Endothelial cell of umbilical vein (primary cell): ENCODE data around the gene EDAR. TPM values are rescaled to one million over a fixed set of nuclear protein-coding genes. Genes with fewer than 3 reads are reported as not detected.

ENCODE experiments used
- BruUV-seq: library from RNA; stranded (reverse); fragments of 400-500 nt; replicated peaks from 2 replicates; lab custom pipeline; 2021; lab: Mats Ljungman, UMichigan
- CTCF ChIA-PET: fragments of 300-600, 350-600 bp; sonication (Branson Sonifier 250); formaldehyde crosslinking; loops from one replicate; lab custom pipeline; 2021; ENCODE audit warnings: antibody characterized with exemption, inconsistent platforms; lab: Charles Lee
- POLR2A ChIA-PET: fragments of 300-600, 350-600 bp; sonication (Branson Sonifier 250); formaldehyde crosslinking; loops from one replicate; lab custom pipeline; 2021; ENCODE audit warnings: antibody characterized with exemption, inconsistent platforms; lab: Charles Lee
- DNase-seq: peaks from one replicate; pipeline ENCODE4 v3.0.0-alpha.2; 2011; ENCODE audit warnings: low read depth, low spot score
- FAIRE-seq: peaks from 2 replicates; lab custom pipeline; 2011; peaks lifted over from hg19 to GRCh38; lab: Jason Lieb, UNC
- H2AFZ ChIP-seq: 2 replicates; pipeline ENCODE4 v1.6.0; 2012; ENCODE audit warnings: low read depth, low read length, control low read depth, inconsistent platforms
- H3K27ac ChIP-seq: 2 replicates; pipeline ENCODE4 v1.5.1; 2011; ENCODE audit warnings: low read depth, mild to moderate bottlenecking, control low read depth, low read length, moderate library complexity; ENCODE audit not compliant: insufficient read depth
- H3K27me3 ChIP-seq, 2 experiments: 2 replicates each; pipeline versions ENCODE4 v1.6.0 to v1.6.1; 2011; ENCODE audit warnings: low read length in 2 of 2, mixed read lengths in 1 of 2; ENCODE audit not compliant: control insufficient read depth in 2 of 2, insufficient read depth in 2 of 2
- H3K36me3 ChIP-seq, 2 experiments: 2 replicates in 1 of 2; 3 replicates in 1 of 2; pipeline ENCODE4 v1.5.1; 2011; ENCODE audit warnings: low read length in 2 of 2, mild to moderate bottlenecking in 1 of 2, moderate library complexity in 1 of 2; ENCODE audit not compliant: control insufficient read depth in 2 of 2, insufficient read depth in 2 of 2; ENCODE audit errors: extremely low read depth in 1 of 2
- H3K4me1 ChIP-seq: 3 replicates; pipeline ENCODE4 v1.5.1; 2011; ENCODE audit warnings: mild to moderate bottlenecking, low read length; ENCODE audit not compliant: control insufficient read depth, insufficient read depth; ENCODE audit errors: extremely low read depth
- H3K4me2 ChIP-seq: 2 replicates; pipeline ENCODE4 v1.6.1; 2011; ENCODE audit warnings: low read length, control low read depth, mixed read lengths; ENCODE audit not compliant: insufficient read depth
- H3K4me3 ChIP-seq, 3 experiments: fragments of 200-600 bp in 1 of 3; sonication (generic), shearing (Covaris generic) in 1 of 3; replicated peaks in 1 of 3; 2 replicates each; pipeline ENCODE4 v1.5.1; 2011 to 2016; ENCODE audit warnings: control low read depth in 3 of 3, low read length in 3 of 3, mild to moderate bottlenecking in 2 of 3, inconsistent platforms in 1 of 3, low read depth in 1 of 3, moderate library complexity in 1 of 3; ENCODE audit not compliant: insufficient read depth in 1 of 3
- H3K79me2 ChIP-seq: 2 replicates; pipeline ENCODE4 v1.6.0; 2012; ENCODE audit warnings: low read length, inconsistent platforms; ENCODE audit not compliant: control insufficient read depth, insufficient read depth
- H3K9ac ChIP-seq: replicated peaks from 2 replicates; pipeline ENCODE3; 2011; ENCODE audit warnings: low read length, control low read depth; ENCODE audit not compliant: insufficient read depth; ENCODE audit errors: extremely low read depth
- H3K9me1 ChIP-seq: replicated peaks from 3 replicates; pipeline ENCODE4 v1.6.0; 2011; ENCODE audit warnings: mild to moderate bottlenecking, low read length; ENCODE audit not compliant: control insufficient read depth, insufficient read depth; ENCODE audit errors: extremely low read depth
- H3K9me3 ChIP-seq: replicated peaks from 2 replicates; pipeline ENCODE4 v1.5.1; 2012; ENCODE audit warnings: low read length, inconsistent platforms; ENCODE audit not compliant: control insufficient read depth, insufficient read depth
- H4K20me1 ChIP-seq: replicated peaks from 2 replicates; pipeline ENCODE3; 2011; ENCODE audit warnings: mild to moderate bottlenecking, low read length; ENCODE audit not compliant: control insufficient read depth, insufficient read depth; ENCODE audit errors: extremely low read depth
- CTCF ChIP-seq, 2 donors: IDR thresholded peaks; 1 replicate in 1 of 2; 2 replicates in 1 of 2; pipeline ENCODE4 v1.5.1; 2011; ENCODE audit warnings: low read length in 2 of 2, mild to moderate bottlenecking in 2 of 2, moderate library complexity in 2 of 2, control low read depth in 1 of 2, inconsistent platforms in 1 of 2, low read depth in 1 of 2; ENCODE audit not compliant: insufficient read depth in 1 of 2; ENCODE audit errors: extremely low read depth in 1 of 2
- EZH2 ChIP-seq: IDR thresholded peaks from 2 replicates; pipeline ENCODE4 v1.6.1; 2012; ENCODE audit warnings: borderline replicate concordance, low read depth, mild to moderate bottlenecking, moderate library complexity, low read length, inconsistent platforms; ENCODE audit not compliant: severe bottlenecking
- FOS ChIP-seq: IDR thresholded peaks from 2 replicates; pipeline ENCODE4 v1.6.1; 2011; ENCODE audit warnings: mild to moderate bottlenecking, low read length, moderate library complexity, borderline replicate concordance; ENCODE audit not compliant: insufficient read depth
- GATA2 ChIP-seq: IDR thresholded peaks from 2 replicates; pipeline ENCODE4 v1.7.0; 2011; ENCODE audit warnings: low read depth, mild to moderate bottlenecking, moderate library complexity, mixed read lengths, low read length; ENCODE audit not compliant: insufficient read length, insufficient read depth
- JUN ChIP-seq: IDR thresholded peaks from 2 replicates; pipeline ENCODE4 v1.6.1; 2011; ENCODE audit warnings: borderline replicate concordance, low read depth; ENCODE audit not compliant: insufficient read length, insufficient read depth
- MYC ChIP-seq: IDR thresholded peaks from one replicate; pipeline ENCODE4 v1.6.1; 2011; ENCODE audit warnings: mild to moderate bottlenecking, low read depth, low read length
- POLR2A ChIP-seq: IDR thresholded peaks from 2 replicates; pipeline ENCODE4 v1.6.1; 2012; ENCODE audit warnings: low read depth, mild to moderate bottlenecking, control low read depth, low read length
- POLR2AphosphoS5 ChIP-seq: IDR thresholded peaks from 2 replicates; pipeline ENCODE4 v1.6.1; 2012; ENCODE audit warnings: low read depth, mild to moderate bottlenecking, control low read depth, low read length, moderate library complexity; ENCODE audit not compliant: insufficient read depth
- dilution Hi-C: fragments of 300-500 bp; cut with MboI; formaldehyde crosslinking; loops from one replicate; pipeline ENCODE4 v1.15.0; 2019; ENCODE audit warnings: low sequenced_read_pairs; ENCODE audit not compliant: extremely low pct_ligation_motif_present
- intact Hi-C: fragments of 100-400 bp; cut with micrococcal nuclease; formaldehyde crosslinking; loops from one replicate; pipeline ENCODE4 v1.10.0; 2022
- polyA plus RNA-seq, 4 experiments: library from polyadenylated mRNA; depleted of rRNA in 3 of 4; stranded (reverse) in 3 of 4; unstranded in 1 of 4; fragments of >200 nt; gene quantifications; 2 replicates each; pipeline versions ENCODE4 v1.2.1 to v1.2.3, GENCODE V29; 2011 to 2012; ENCODE audit warnings: missing spikeins in 1 of 4
- total RNA-seq: library from RNA; stranded (reverse); gene quantifications from 2 replicates; pipeline ENCODE4 v1.2.3, GENCODE V29; 2021
- TF ChIP-seq, protein P1 (sequence below): IDR thresholded peaks from 2 replicates; pipeline ENCODE4 v1.6.1; 2011; ENCODE audit not compliant: insufficient read depth, insufficient read length

Gene EDAR
- total and polyA plus RNA-seq, 2 donors (not counting 3 experiments of a cell fraction or from before 2014, with no cell fraction given) = not detected

- POLR2A ChIA-PET = no interaction called here
- TF ChIP-seq MYC (no peak), JUN (no peak), CTCF (IDR thresholded peaks at IDR 0.05; ENCODE audit: extremely low read depth in 1 of 2, insufficient read depth in 1 of 2, low read depth in 1 of 2, low read length in 2 of 2) (no peak), POLR2AphosphoS5 (no peak), GATA2 (no peak), FOS (no peak), EZH2 (no peak), POLR2A (no peak)
- TF ChIP-seq, protein P1, sequence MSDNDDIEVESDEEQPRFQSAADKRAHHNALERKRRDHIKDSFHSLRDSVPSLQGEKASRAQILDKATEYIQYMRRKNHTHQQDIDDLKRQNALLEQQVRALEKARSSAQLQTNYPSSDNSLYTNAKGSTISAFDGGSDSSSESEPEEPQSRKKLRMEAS = no peak
- intact Hi-C loops (no loop called here), dilution Hi-C loops (no loop called here)
- H3K9me3 ChIP-seq = no peaks in the 10 kb centered on the region
- no peak for DNase-seq
- no peaks in the 10 kb centered on the region for H3K9me1 ChIP-seq
- no peaks in the 10 kb centered on the region for H3K4me1 ChIP-seq
- H3K4me3 ChIP-seq = no peak overlapping the region
- no peaks in the 10 kb centered on the region for H3K27me3 ChIP-seq
- no peaks in the 10 kb centered on the region for H3K79me2 ChIP-seq
- CTCF ChIA-PET = interaction anchor here (1.0 kb wide), 1 partner anchor 14 kb away, joined by 3 read pairs; no protein-coding TSS in a partner anchor
- H4K20me1 ChIP-seq = no peaks in the 10 kb centered on the region
- FAIRE-seq = no peak
- no TSS peak for BruUV-seq
- H3K27ac ChIP-seq = no peak overlapping the region
- H2AFZ ChIP-seq = no peak overlapping the region
- no peaks in the 10 kb centered on the region for H3K36me3 ChIP-seq
- no peak overlapping the region for H3K9ac ChIP-seq
- H3K4me2 ChIP-seq = no peak overlapping the region
Observed at GRCh38 chr2:108870069-108870644, 118.9 kb downstream of the EDAR start.
